K562 (cell line): ENCODE measurements around the gene TMEM120B. TPM values are rescaled to one million over a fixed set of nuclear protein-coding genes. Genes with fewer than 3 reads are reported as not detected.
A peak's percentile ranks its signal among the peaks of the same experiment; 100 is the strongest.

Experiments
- CEBPG ChIP-seq, 3 experiments: fragments of 200-800 bp in 1 of 3; sonication (Bioruptor generic) in 1 of 3; sonication (generic) in 1 of 3; formaldehyde crosslinking in 1 of 3; IDR thresholded peaks in 2 of 3; conservative IDR thresholded peaks in 1 of 3; 2 replicates each; pipeline versions ENCODE4 v1.6.1 to v1.8.0; 2016 to 2022; ENCODE audit warnings: missing compliant biosample characterization in 2 of 3, missing genetic modification characterization in 2 of 3, mild to moderate bottlenecking in 1 of 3, missing genetic modification reagents in 1 of 3
- EP300 ChIP-seq: IDR thresholded peaks from 2 replicates; pipeline ENCODE4 v1.6.1; 2012; ENCODE audit warnings: low read length, improper control_type of control experiment
- ILF3 ChIP-seq: fragments of 450-650 bp; IDR thresholded peaks from 2 replicates; pipeline ENCODE4 v1.6.1; 2018; ENCODE audit warnings: antibody characterized with exemption, mild to moderate bottlenecking, moderate library complexity, borderline replicate concordance
- IRF2 ChIP-seq: sonication (generic); formaldehyde crosslinking; IDR thresholded peaks from 2 replicates; pipeline ENCODE4 v1.8.1; 2022; ENCODE audit warnings: mild to moderate bottlenecking, missing genetic modification reagents
- MEF2D ChIP-seq: conservative IDR thresholded peaks from 2 replicates; pipeline ENCODE4 v1.6.1; 2016; ENCODE audit warnings: low read depth, missing genetic modification characterization, missing compliant biosample characterization
- NONO ChIP-seq, 2 experiments: fragments of 200-400 bp in 1 of 2; fragments of 450-650 bp in 1 of 2; formaldehyde crosslinking in 1 of 2; IDR thresholded peaks; 2 replicates each; pipeline ENCODE4 v1.6.1; 2017; ENCODE audit warnings: low read depth in 2 of 2, mild to moderate bottlenecking in 2 of 2, moderate library complexity in 2 of 2, low read length in 1 of 2
- NR2C2 ChIP-seq, 2 experiments: fragments of 200-800 bp in 1 of 2; sonication (Bioruptor generic) in 1 of 2; sonication (generic) in 1 of 2; formaldehyde crosslinking in 1 of 2; IDR thresholded peaks; 2 replicates each; pipeline versions ENCODE4 v1.6.1 to v1.8.0; 2016 to 2022; ENCODE audit warnings: mild to moderate bottlenecking in 1 of 2, missing compliant biosample characterization in 1 of 2, missing genetic modification characterization in 1 of 2, missing genetic modification reagents in 1 of 2
- PRDM10 ChIP-seq: fragments of 450-650 bp; IDR thresholded peaks from 2 replicates; pipeline ENCODE4 v1.6.1; 2018; ENCODE audit not compliant: partially characterized antibody
- SRF ChIP-seq, 2 experiments: fragments of 250-450, 450-650 bp in 1 of 2; sonication (Bioruptor Pico) in 1 of 2; sonication (generic) in 1 of 2; formaldehyde crosslinking; IDR thresholded peaks; 2 replicates each; pipeline versions ENCODE4 v1.5.0 to v1.5.1; 2020 to 2022; ENCODE audit warnings: mild to moderate bottlenecking in 1 of 2, missing genetic modification reagents in 1 of 2
- THRAP3 ChIP-seq: fragments of 450-650 bp; IDR thresholded peaks from 2 replicates; pipeline ENCODE4 v1.6.1; 2016; ENCODE audit warnings: mild to moderate bottlenecking, inconsistent platforms, borderline replicate concordance
- ZNF165 ChIP-seq: fragments of 250-450 bp; sonication (Bioruptor Pico); IDR thresholded peaks from 2 replicates; pipeline ENCODE4 v1.4.0; 2020; ENCODE audit warnings: borderline replicate concordance
- ZNF318 ChIP-seq, 2 experiments: fragments of 450-650 bp; IDR thresholded peaks; 2 replicates each; pipeline ENCODE4 v1.6.1; 2016; ENCODE audit warnings: mild to moderate bottlenecking in 2 of 2, borderline replicate concordance in 1 of 2, low read depth in 1 of 2, moderate library complexity in 1 of 2
- polyA plus RNA-seq, 8 experiments: library from polyadenylated mRNA; depleted of rRNA in 4 of 8; stranded (reverse) in 5 of 8; unstranded in 3 of 8; fragments of >200 nt; fragmentation: Nextera tagmentation in 2 of 8; fragmentation: Illumina TruSeq in 1 of 8; extraction: Ambion mirVana in 2 of 8; extraction: Trizol in 1 of 8; gene quantifications; 2 replicates each; pipeline versions ENCODE4 v1.2.1 to v1.2.3, GENCODE V29; 2011 to 2014; ENCODE audit warnings: inconsistent platforms in 1 of 8, missing spikeins in 1 of 8
- total RNA-seq, 7 experiments: library from RNA; depleted of rRNA in 6 of 7; stranded (reverse); fragments of >200 nt in 6 of 7; fragmentation: Illumina TruSeq in 2 of 7; extraction: Trizol in 2 of 7; gene quantifications; 2 replicates each; pipeline versions ENCODE4 v1.2.1 to v1.2.3, GENCODE V29; 2011 to 2021; ENCODE audit warnings: low replicate concordance in 1 of 7

TMEM120B gene
- total and polyA plus RNA-seq, 9 of the 15 experiments (the other 6 are each of a cell fraction or from before 2014, with no cell fraction given): 1.7 to 18.6 (median 7.4) TPM

- TF ChIP-seq ILF3 (no peak), ZNF318 (IDR thresholded peaks at IDR 0.05; ENCODE audit: borderline replicate concordance in 1 of 2, low read depth in 1 of 2) (no peak), CEBPG (CRISPR knock-in tag; IDR thresholded peaks at IDR 0.05) (no peak), CEBPG (tag; conservative IDR thresholded peaks at IDR 0.05 in 1 of 2, IDR thresholded peaks at IDR 0.05 in 1 of 2) (no peak), ZNF165 (CRISPR knock-in tag) (no peak), MEF2D (tag) (no peak), THRAP3 (peak; percentile 81; the same call in 1 of the 2 replicates), SRF (CRISPR knock-in tag; IDR thresholded peaks at IDR 0.05) (no peak), IRF2 (CRISPR knock-in tag) (no peak), EP300 (no peak), NONO (IDR thresholded peaks at IDR 0.05; ENCODE audit: low read depth in 2 of 2, low read length in 1 of 2) (0 out of 4 replicates have a peak, but pooled peaks of 1 of the 2 experiments have one; percentile 30), NR2C2 (CRISPR knock-in tag; IDR thresholded peaks at IDR 0.05) (no peak), NR2C2 (tag; IDR thresholded peaks at IDR 0.05) (peak; percentile 80), PRDM10 (no peak)
These were observed 82.0 kb downstream of the TMEM120B start (continued) for GRCh38 chr12:121794534-121795033.
